ENCODE measurements around the gene STARD13.
"Not testable (repeated sequence)": the region's sequence is repeated elsewhere in the genome, so short reads cannot be mapped to it uniquely, and the experiment has no call there.

STARD13 gene

DNA sequence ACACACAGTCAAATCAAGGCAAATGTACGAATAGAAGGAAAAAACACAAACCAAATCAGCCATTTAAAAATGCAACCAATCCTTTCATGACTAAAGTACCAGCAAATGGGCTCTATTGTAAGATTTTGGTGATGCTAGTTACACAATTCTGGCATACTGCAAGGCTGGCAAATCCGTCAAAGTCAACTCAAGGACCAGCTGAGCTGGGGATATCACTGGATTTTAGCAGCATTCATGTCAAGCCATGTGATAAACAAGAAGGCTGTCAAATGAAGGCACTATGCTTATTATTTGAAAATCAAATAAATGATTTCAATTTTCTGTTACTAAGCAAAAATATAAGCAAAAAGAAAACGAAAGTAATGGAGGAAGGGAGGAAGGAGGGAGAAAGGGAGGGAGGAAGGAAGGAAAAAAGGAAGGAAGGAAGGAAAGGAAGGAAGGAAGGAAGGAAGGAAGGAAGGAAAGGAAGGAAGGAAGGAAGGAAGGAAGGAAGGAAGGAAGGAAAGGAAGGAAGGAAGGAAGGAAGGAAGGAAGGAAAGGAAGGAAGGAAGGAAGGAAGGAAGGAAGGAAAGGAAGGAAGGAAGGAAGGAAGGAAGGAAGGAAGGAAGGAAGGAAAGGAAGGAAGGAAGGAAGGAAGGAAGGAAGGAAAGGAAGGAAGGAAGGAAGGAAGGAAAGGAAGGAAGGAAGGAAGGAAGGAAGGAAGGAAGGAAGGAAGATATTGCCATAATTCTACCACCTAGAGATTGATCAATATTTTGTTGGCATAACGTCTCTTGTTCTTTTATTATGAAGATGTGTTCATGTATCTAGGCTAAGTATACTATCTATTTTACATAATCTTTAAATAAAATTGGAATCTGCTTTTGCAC lies 108.0 kb downstream of the STARD13 start:
- not testable (repeated sequence) for H3K36me3 ChIP-seq (ENCODE audit: control insufficient read depth, low read depth, low read length); H3K4me3 ChIP-seq (ENCODE audit: low read length); H3K9me3 ChIP-seq (ENCODE audit: control insufficient read depth, low read depth, low read length); H3K4me1 ChIP-seq (ENCODE audit: control insufficient read depth, low read depth, low read length); H3K9ac ChIP-seq (ENCODE audit: low read length); H3K27ac ChIP-seq (ENCODE audit: low read length)
- H3K27me3 ChIP-seq (ENCODE audit: control insufficient read depth, insufficient read depth, low read length): peaks cover 72% of the 10 kb centered on the region

GRCh38 chr13:33176526-33176925 lies 109.0 kb downstream of the STARD13 start:
- H3K4me1 ChIP-seq (ENCODE audit: control insufficient read depth, low read depth, low read length): peaks cover 2% of the 10 kb centered on the region
- no peak overlapping the region for H3K27ac ChIP-seq (ENCODE audit: low read length)
- H3K27me3 ChIP-seq (ENCODE audit: control insufficient read depth, insufficient read depth, low read length): peaks cover 62% of the 10 kb centered on the region
- H3K36me3 ChIP-seq (ENCODE audit: control insufficient read depth, low read depth, low read length): no peaks in the 10 kb centered on the region
- H3K9ac ChIP-seq (ENCODE audit: low read length): no peak overlapping the region
- no peaks in the 10 kb centered on the region for H3K9me3 ChIP-seq (ENCODE audit: control insufficient read depth, low read depth, low read length)
- no peak overlapping the region for H3K4me3 ChIP-seq (ENCODE audit: low read length)

DNA sequence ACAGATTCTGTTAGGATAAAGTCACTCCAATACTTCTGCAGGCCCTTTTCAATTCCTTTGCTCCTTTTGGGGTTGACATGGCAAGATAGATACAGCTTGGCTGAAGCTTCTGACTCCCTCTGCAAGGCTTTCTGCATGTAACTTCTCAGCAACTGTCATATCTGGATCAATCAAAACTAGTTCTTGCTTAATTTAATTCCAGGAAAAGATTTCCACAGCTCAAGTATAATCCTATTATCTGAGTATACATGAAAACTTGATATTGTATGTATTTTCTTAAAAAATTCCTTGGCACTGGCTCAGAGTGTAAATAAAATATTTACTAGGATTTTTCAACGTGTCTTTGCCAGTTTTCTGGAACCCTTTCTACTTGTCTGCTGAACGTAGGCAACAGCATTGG lies 109.6 kb downstream of the STARD13 start:
- H3K4me1 ChIP-seq (ENCODE audit: control insufficient read depth, low read depth, low read length): peaks cover 2% of the 10 kb centered on the region

DNA sequence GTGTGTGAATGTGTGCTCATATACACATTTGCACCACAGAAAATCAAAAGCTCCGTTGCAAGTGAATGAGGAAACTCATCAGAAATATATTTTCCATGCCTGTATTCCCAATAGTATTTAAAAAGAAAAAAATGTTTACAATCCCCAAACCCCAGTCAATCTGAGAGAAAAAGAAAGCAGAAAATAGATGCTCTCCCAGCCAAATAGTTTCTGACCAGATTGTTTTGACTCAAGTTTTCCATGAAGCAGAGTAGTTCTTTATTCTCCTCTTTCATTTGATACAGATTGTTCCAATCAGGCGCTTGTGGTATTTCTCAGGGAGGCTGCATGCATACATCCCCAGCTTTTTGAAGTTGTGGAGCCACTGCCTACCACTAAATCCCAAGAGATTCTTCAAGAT lies 110.6 kb downstream of the STARD13 start:
- Histone ChIP-seq H3K36me3 (ENCODE audit: control insufficient read depth, low read depth, low read length) (no peaks in the 10 kb centered on the region), H3K27me3 (ENCODE audit: control insufficient read depth, insufficient read depth, low read length) (peaks cover 46% of the 10 kb centered on the region), H3K4me1 (ENCODE audit: control insufficient read depth, low read depth, low read length) (no peaks in the 10 kb centered on the region), H3K9me3 (ENCODE audit: control insufficient read depth, low read depth, low read length) (no peaks in the 10 kb centered on the region), H3K4me3 (ENCODE audit: low read length) (no peak overlapping the region), H3K27ac (ENCODE audit: low read length) (no peak overlapping the region), H3K9ac (ENCODE audit: low read length) (no peak overlapping the region)

More for the DNA sequence above, 109.6 kb downstream of the STARD13 start:
- Histone ChIP-seq H3K9me3 (ENCODE audit: control insufficient read depth, low read depth, low read length) (no peaks in the 10 kb centered on the region), H3K36me3 (ENCODE audit: control insufficient read depth, low read depth, low read length) (no peaks in the 10 kb centered on the region), H3K27me3 (ENCODE audit: control insufficient read depth, insufficient read depth, low read length) (peaks cover 57% of the 10 kb centered on the region), H3K27ac (ENCODE audit: low read length) (no peak overlapping the region), H3K9ac (ENCODE audit: low read length) (no peak overlapping the region), H3K4me3 (ENCODE audit: low read length) (no peak overlapping the region)

GRCh38 chr13:33174491-33174890 lies 111.1 kb downstream of the STARD13 start:
- peaks cover 42% of the 10 kb centered on the region for H3K27me3 ChIP-seq (ENCODE audit: control insufficient read depth, insufficient read depth, low read length)
- H3K9me3 ChIP-seq (ENCODE audit: control insufficient read depth, low read depth, low read length): no peaks in the 10 kb centered on the region
- H3K4me1 ChIP-seq (ENCODE audit: control insufficient read depth, low read depth, low read length): no peaks in the 10 kb centered on the region
- H3K4me3 ChIP-seq (ENCODE audit: low read length): no peak overlapping the region
- H3K27ac ChIP-seq (ENCODE audit: low read length): no peak overlapping the region
- H3K36me3 ChIP-seq (ENCODE audit: control insufficient read depth, low read depth, low read length): no peaks in the 10 kb centered on the region
- H3K9ac ChIP-seq (ENCODE audit: low read length): no peak overlapping the region

- H3K9me3 ChIP-seq (ENCODE audit: control insufficient read depth, low read depth, low read length): no peaks in the 10 kb centered on the region
- H3K4me1 ChIP-seq (ENCODE audit: control insufficient read depth, low read depth, low read length): no peaks in the 10 kb centered on the region
- H3K9ac ChIP-seq (ENCODE audit: low read length): no peak overlapping the region
- H3K27me3 ChIP-seq (ENCODE audit: control insufficient read depth, insufficient read depth, low read length): peaks cover 26% of the 10 kb centered on the region
- no peak overlapping the region for H3K4me3 ChIP-seq (ENCODE audit: low read length)
- H3K36me3 ChIP-seq (ENCODE audit: control insufficient read depth, low read depth, low read length): no peaks in the 10 kb centered on the region
- no peak overlapping the region for H3K27ac ChIP-seq (ENCODE audit: low read length)
Measured at GRCh38 chr13:33172911-33173310, 112.6 kb downstream of the STARD13 start.

GRCh38 chr13:33172400-33172799 lies 113.2 kb downstream of the STARD13 start:
- Histone ChIP-seq H3K36me3 (ENCODE audit: control insufficient read depth, low read depth, low read length) (no peaks in the 10 kb centered on the region), H3K4me1 (ENCODE audit: control insufficient read depth, low read depth, low read length) (no peaks in the 10 kb centered on the region), H3K4me3 (ENCODE audit: low read length) (no peak overlapping the region), H3K27me3 (ENCODE audit: control insufficient read depth, insufficient read depth, low read length) (peaks cover 21% of the 10 kb centered on the region), H3K27ac (ENCODE audit: low read length) (no peak overlapping the region), H3K9me3 (ENCODE audit: control insufficient read depth, low read depth, low read length) (no peaks in the 10 kb centered on the region), H3K9ac (ENCODE audit: low read length) (no peak overlapping the region)

- Histone ChIP-seq H3K27ac (ENCODE audit: low read length) (no peak overlapping the region), H3K9ac (ENCODE audit: low read length) (no peak overlapping the region), H3K36me3 (ENCODE audit: control insufficient read depth, low read depth, low read length) (no peaks in the 10 kb centered on the region), H3K27me3 (ENCODE audit: control insufficient read depth, insufficient read depth, low read length) (no peaks in the 10 kb centered on the region), H3K4me1 (ENCODE audit: control insufficient read depth, low read depth, low read length) (no peaks in the 10 kb centered on the region), H3K4me3 (ENCODE audit: low read length) (no peak overlapping the region), H3K9me3 (ENCODE audit: control insufficient read depth, low read depth, low read length) (no peaks in the 10 kb centered on the region)
Measured at GRCh38 chr13:33169273-33169980, 116.1 kb downstream of the STARD13 start.

DNA sequence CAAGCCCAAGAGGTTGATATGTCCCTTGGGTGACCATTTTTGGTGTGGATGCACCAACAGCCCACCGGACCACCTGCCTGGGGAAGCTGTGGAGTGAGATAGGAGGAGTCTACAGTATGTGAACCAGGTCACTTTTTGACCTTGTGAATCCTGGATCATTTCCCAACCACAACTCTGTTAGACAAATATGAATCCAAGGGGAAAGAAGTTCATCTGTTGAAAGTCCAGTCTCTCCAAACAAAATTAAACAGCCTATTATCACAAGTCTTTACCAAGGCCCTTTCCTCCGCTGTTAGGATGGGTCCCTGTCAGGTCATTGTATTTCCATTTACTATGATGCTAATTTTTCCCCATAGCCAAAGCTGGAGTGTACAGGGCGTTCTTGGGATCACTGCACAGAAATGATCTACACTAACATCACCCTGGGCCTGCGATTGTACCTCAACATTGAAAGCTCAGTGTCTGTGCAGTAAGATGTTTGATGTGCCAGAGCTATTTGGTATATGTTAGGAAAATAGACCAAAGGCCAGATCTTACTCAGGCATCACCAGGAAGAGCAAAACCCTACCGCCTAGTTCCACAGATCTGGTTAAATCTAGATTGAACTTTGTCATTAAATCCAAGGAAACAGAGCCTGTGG lies 117.1 kb downstream of the STARD13 start:
- H3K4me3 ChIP-seq (ENCODE audit: low read length): no peak overlapping the region
- no peaks in the 10 kb centered on the region for H3K4me1 ChIP-seq (ENCODE audit: control insufficient read depth, low read depth, low read length)
- no peak overlapping the region for H3K27ac ChIP-seq (ENCODE audit: low read length)
- no peaks in the 10 kb centered on the region for H3K9me3 ChIP-seq (ENCODE audit: control insufficient read depth, low read depth, low read length)
- H3K9ac ChIP-seq (ENCODE audit: low read length): no peak overlapping the region
- H3K36me3 ChIP-seq (ENCODE audit: control insufficient read depth, low read depth, low read length): no peaks in the 10 kb centered on the region
- no peaks in the 10 kb centered on the region for H3K27me3 ChIP-seq (ENCODE audit: control insufficient read depth, insufficient read depth, low read length)

DNA sequence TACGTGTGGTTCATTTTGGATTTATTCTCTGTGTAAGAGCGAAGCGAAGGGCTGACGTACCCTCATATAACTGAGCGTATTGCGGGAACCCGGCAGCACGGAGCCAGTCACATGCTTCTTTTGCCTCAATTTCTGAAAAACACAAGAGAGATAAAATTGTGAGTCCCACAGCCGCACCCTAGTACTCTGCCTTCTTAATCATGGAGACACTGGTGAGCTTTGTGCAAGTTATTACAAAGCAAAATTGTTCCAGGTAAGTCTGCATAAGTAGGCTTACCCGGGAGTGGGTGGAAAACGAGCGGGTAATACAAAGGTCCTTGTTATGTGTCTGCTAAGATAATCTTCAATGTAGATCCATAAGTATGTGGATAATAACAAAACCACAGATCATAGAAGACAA lies 118.1 kb downstream of the STARD13 start:
- peaks cover under 1% of the 10 kb centered on the region for H3K9me3 ChIP-seq (ENCODE audit: control insufficient read depth, low read depth, low read length)
- H3K36me3 ChIP-seq (ENCODE audit: control insufficient read depth, low read depth, low read length): no peaks in the 10 kb centered on the region
- H3K27ac ChIP-seq (ENCODE audit: low read length): no peak overlapping the region
- no peak overlapping the region for H3K4me3 ChIP-seq (ENCODE audit: low read length)
- no peaks in the 10 kb centered on the region for H3K27me3 ChIP-seq (ENCODE audit: control insufficient read depth, insufficient read depth, low read length)
- H3K4me1 ChIP-seq (ENCODE audit: control insufficient read depth, low read depth, low read length): no peaks in the 10 kb centered on the region
- H3K9ac ChIP-seq (ENCODE audit: low read length): no peak overlapping the region

DNA sequence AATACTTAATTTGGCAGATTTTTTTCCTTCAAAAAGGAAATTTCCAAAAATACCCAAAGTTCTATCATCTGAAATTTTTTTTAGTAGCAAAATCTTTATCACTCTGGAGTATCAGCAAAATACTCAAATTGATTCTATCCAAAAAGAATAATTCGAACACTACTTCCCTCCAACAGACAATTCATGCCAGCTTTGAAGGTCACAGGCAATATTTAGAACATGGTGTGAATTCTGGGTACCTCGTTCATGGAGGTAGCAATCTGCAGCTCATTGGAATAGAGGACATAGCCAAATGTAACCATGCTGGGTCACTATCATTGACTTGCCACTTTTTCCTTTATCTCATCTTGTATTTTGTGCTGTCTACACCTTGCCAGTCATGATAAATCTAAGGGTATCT lies 119.8 kb downstream of the STARD13 start:
- Histone ChIP-seq H3K36me3 (ENCODE audit: control insufficient read depth, low read depth, low read length) (no peaks in the 10 kb centered on the region), H3K4me3 (ENCODE audit: low read length) (no peak overlapping the region), H3K9me3 (ENCODE audit: control insufficient read depth, low read depth, low read length) (peaks cover 4% of the 10 kb centered on the region), H3K27ac (ENCODE audit: low read length) (no peak overlapping the region), H3K9ac (ENCODE audit: low read length) (no peak overlapping the region), H3K27me3 (ENCODE audit: control insufficient read depth, insufficient read depth, low read length) (no peaks in the 10 kb centered on the region), H3K4me1 (ENCODE audit: control insufficient read depth, low read depth, low read length) (no peaks in the 10 kb centered on the region)

Data from iPS-18a (cell line).